NCI-H187 (cell line): ENCODE data around the gene PRRX2.
"Not testable (repeated sequence)": the region's sequence is repeated elsewhere in the genome, so short reads cannot be mapped to it uniquely, and the experiment has no call there.

Experiments
- DNase-seq, 2 experiments: peaks; one replicate each; lab custom pipeline; 2025; lab: John Stamatoyannopoulos, UW

Gene PRRX2

GRCh38 chr9:129665389-129665775 lies at the start of gene PRRX2:
Gene PRRX2, plus strand, starts transcription at chr9:129665647. Its CDS starts 221 bp downstream, at chr9:129665868.
- DNase-seq, result no peak

GRCh38 chr9:129617167-129617566 lies 48.3 kb upstream of the PRRX2 start:
- no peak for DNase-seq

DNA sequence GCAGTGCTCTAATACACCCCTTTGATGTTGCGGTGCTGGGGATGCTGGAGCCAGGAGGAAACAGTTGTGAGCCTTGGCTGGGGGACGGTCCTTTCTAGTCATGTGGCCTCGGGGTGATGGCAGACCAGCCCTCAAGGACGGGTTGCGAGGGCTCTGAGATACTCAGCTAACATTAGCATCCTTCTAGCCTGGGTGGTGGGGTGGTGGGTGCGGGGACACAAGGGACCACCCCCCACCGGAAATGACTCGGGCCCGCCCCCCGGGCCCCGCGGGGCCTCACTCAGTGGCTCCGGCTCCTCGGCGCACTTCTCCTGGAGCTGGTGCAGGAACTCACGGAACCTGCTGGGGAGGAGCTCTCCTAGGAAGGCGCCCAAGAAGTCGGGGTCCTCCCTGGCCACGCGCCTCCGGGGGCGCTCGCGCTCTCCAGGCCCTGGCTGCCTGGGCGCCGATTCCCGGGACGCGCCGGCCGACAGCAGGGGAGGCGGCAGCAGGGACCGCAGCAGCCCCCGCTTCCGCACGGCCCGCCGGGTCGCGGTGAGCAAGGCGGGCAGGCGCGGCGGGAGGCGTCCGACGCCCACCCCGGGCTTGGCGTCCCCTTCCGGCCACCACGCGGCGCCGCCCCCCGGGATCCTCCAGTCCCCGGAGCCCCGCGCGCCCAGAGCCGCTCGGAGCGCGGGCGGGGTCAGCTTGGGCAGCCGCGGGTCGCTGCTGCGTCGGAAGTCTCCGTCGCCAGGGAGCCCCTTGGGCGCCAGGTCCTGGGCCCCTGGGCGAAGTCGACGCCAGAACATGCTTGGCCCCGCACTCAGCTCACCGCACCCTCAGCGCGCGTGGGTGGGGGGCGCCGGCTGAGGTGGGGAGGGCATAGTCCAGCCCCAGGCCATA lies 45.4 kb upstream of the PRRX2 start:
- DNase-seq, result no peak

- DNase-seq, result no peak
Observed at GRCh38 chr9:129620669-129621295, 44.7 kb upstream of the PRRX2 start, which contains the start of gene C9orf50. Gene C9orf50, minus strand, starts transcription at chr9:129621101. Its CDS starts 527 bp downstream, at chr9:129620574.

GRCh38 chr9:129623331-129623730 lies 42.1 kb upstream of the PRRX2 start:
- DNase-seq, result no peak

DNA sequence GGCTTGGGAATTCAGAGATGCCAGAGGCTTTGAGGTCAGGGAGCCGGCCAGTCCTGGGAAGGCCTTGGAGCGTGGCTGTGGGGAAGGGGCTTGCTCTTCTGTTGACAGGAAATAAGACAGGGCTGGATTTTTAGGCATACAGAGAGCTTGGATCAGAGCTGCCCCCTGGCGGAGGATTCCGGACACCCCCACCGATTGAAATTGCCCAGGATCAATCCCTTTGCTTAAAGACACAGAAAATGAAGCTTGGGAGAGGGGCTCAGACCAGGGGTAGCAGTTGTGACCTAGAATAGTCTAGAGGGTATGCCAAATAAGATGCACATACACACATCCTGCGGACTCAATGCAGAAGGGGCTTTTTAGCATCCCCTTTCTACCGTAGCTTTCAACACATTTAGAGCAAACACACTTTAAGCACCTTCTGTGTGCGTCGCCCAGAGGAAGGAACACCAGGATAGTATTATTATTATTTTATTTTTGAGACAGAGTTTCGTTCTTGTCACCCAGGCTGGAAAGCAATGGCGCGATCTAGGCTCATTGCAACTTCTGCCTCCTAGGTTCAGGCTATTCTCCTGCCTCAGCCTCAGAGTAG lies 41.2 kb upstream of the PRRX2 start:
- DNase-seq, result no peak

DNA sequence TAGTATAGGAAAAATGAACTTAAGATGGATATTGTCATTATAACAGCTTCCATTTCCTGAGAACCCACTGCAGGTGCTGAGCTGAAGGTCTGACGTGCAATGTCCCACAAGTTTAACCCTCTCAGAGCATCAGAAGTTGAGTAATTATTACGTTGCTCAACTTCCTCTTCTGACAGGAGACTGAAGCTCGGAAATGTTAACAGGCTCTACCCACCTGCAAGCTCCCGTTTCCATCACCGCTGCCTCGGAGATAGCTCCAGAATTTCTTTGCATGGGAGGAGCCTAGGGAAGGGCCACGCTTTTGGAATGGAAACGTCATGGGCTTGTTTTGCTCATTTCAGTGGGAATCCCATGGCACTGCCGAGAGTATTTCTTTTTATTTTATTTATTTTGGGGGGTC lies 40.5 kb upstream of the PRRX2 start:
- no peak for DNase-seq

- DNase-seq, result peak; percentile 23 to 43
Observed at GRCh38 chr9:129626079-129626624, 39.3 kb upstream of the PRRX2 start, which contains the start of gene NTMT1. Gene NTMT1, plus strand, starts transcription at chr9:129626163. Its CDS starts 6,541 bp downstream, at chr9:129632704.

- DNase-seq, result no peak
Observed at GRCh38 chr9:129626625-129627284, 38.7 kb upstream of the PRRX2 start.

GRCh38 chr9:129627556-129628440 lies 37.6 kb upstream of the PRRX2 start:
- no peak for DNase-seq

- no peak for DNase-seq
Observed at GRCh38 chr9:129628709-129629108, 36.7 kb upstream of the PRRX2 start.

DNA sequence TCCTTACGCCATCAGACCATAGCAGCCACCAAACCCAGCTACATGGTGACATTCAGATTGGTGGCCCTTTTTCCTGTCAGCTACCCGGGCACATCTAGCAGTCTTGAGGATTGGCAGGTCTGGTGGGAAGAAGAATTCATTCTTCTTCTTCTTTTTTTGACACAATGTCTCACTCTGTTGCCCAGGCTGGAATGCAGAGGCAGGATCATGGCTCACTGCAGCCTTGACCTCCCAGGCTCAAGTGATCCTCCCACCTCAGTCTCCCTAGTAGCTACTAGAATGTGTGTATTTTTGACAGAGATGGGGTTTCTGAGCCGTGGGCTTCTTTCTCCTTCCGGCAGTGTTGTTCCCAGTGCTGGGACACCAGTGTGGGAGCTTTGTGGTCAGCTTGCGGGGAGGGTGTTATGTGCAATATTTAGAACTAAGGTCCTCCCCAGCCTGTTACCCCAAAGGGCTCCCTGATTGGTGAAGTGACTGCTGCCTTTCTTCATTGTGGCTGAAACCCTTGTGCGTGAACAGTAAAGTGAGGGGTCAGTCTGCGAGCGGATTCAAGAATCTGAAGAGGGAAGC lies 36.1 kb upstream of the PRRX2 start:
- no peak for DNase-seq

- no peak for DNase-seq
Observed at GRCh38 chr9:129630967-129631673, 34.3 kb upstream of the PRRX2 start.

DNA sequence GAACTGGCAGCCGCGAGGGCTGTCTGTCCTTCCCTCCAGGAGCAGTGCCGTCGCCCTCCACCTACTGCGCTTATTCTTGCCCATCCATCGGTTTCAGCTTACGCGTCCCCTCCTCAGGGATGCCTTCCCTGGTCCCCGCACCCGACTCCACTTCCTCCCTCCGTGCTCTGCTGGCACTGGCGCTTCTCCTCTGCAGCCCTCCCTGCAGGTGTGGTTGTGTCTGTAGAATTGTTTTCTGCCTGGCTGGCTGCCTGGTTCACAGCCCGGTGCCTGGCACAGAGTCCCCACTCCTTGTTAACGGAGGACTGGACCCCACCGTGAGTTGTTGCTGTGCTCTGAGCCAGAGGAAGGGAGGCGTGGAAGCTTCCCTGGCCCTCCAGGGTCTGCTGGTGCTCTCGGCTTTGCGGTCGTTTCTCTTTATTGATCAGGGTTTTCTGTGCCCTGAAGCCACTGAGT lies 33.7 kb upstream of the PRRX2 start:
- no peak for DNase-seq

GRCh38 chr9:129632460-129632859 lies 33.0 kb upstream of the PRRX2 start:
- no peak for DNase-seq

DNA sequence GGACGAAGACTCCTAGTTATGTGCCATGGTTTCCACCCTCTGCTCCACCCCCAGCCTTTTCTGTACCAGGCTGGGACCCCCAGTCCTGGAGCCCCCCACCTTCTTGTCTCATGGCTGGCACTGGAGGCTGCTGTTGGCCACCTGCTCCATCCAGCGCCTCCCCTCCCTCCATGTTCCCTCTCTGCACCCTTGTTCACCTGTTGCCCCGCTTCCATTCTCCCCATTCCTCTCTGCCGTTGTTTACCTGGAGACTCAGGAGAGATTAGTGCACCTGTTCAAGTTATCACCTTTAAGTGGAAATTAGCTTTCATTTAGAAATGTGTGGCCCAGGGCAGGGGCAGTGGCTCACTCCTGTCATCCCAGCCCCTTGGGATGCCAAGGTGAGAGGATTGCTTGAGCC lies 32.2 kb upstream of the PRRX2 start:
- no peak for DNase-seq

GRCh38 chr9:129633848-129634247 lies 31.6 kb upstream of the PRRX2 start:
- no peak for DNase-seq

GRCh38 chr9:129635099-129636065 lies 30.1 kb upstream of the PRRX2 start:
- no peak for DNase-seq

DNA sequence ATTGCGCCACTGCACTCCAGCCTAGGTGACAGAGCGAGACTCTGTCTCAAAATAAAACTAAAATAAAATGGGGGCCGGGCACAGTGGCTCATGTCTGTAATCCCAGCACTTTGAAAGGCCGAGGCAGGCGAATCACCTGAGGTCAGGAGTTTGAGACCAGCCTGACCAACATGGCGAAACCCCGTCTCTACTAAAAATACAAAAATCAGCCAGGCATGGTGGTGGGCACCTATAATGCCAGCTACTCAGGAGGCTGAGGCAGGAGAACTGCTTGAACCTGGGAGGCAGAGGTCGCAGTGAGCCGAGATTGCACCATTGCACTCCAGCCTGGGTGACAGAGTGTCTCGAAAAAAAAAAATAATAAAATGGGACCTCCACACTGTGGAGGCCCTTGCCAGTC lies 29.1 kb upstream of the PRRX2 start:
- DNase-seq, result not testable (repeated sequence)
